GM23248 (cell line): ENCODE data around the gene IL17REL.

Source experiments
- EZH2 ChIP-seq: fragments of 200-600 bp; sonication (generic); IDR thresholded peaks from 2 replicates; pipeline ENCODE4 v1.6.1; 2018; ENCODE audit warnings: antibody characterized with exemption, mild to moderate bottlenecking; ENCODE audit not compliant: insufficient read depth, poor library complexity, severe bottlenecking
- EZH2phosphoT487 ChIP-seq: fragments of 200-600 bp; sonication (generic); IDR thresholded peaks from 2 replicates; pipeline ENCODE4 v1.6.1; 2018; ENCODE audit warnings: antibody characterized with exemption, moderate library complexity, mild to moderate bottlenecking, low read depth; ENCODE audit not compliant: insufficient read depth

GRCh38 chr22:50046481-50047245 lies 34.1 kb upstream of the IL17REL start:
- TF ChIP-seq EZH2 (no peak), EZH2phosphoT487 (no peak)
